Ascending aorta (tissue), 2 donors: Measurements from ENCODE around the gene MARCHF2. TPM values are rescaled to one million over a fixed set of nuclear protein-coding genes. Genes with fewer than 3 reads are reported as not detected.

Source experiments
- DNase-seq, 2 donors: peaks; one replicate each; pipeline ENCODE4 v3.0.0-alpha.2; 2019; ENCODE audit warnings: low spot score in 2 of 2
- H3K27ac ChIP-seq, 2 donors: fragments of 200-600 bp; sonication (generic); one replicate each; pipeline ENCODE4 v1.5.1; 2016 to 2017; ENCODE audit warnings: mild to moderate bottlenecking in 1 of 2
- H3K27me3 ChIP-seq: fragments of 200-600 bp; sonication (generic); one replicate; pipeline ENCODE4 v1.5.1; 2017
- H3K36me3 ChIP-seq, 2 donors: fragments of 200-600 bp; sonication (generic); one replicate each; pipeline ENCODE4 v1.5.1; 2016
- H3K4me1 ChIP-seq, 2 donors: fragments of 200-600 bp; sonication (generic); one replicate each; pipeline ENCODE4 v1.5.1; 2016 to 2017; ENCODE audit warnings: mild to moderate bottlenecking in 1 of 2
- H3K4me3 ChIP-seq, 2 donors: fragments of 200-600 bp; sonication (generic); one replicate each; pipeline ENCODE4 v1.5.1; 2016 to 2017; ENCODE audit warnings: mild to moderate bottlenecking in 1 of 2
- H3K9me3 ChIP-seq, 2 donors: fragments of 200-600 bp; sonication (generic); one replicate each; pipeline ENCODE4 v1.5.1; 2016
- CTCF ChIP-seq, 3 experiments: fragments of 200-600 bp in 2 of 3; fragments of 450-650 bp in 1 of 3; sonication (generic) in 2 of 3; IDR thresholded peaks; one replicate each; pipeline ENCODE4 v1.5.1; 2016 to 2019; ENCODE audit warnings: antibody characterized with exemption in 3 of 3, mild to moderate bottlenecking in 1 of 3, moderate library complexity in 1 of 3
- intact Hi-C: fragments of 100-400 bp; cut with DNase I; formaldehyde crosslinking; loops from one replicate; pipeline ENCODE4 v1.15.1; 2023
- total RNA-seq: library from RNA; depleted of rRNA; stranded (reverse); fragments of >200 nt; gene quantifications from one replicate; pipeline ENCODE4 v1.1.0, GENCODE V29; 2016

MARCHF2 gene
- total RNA-seq, 1 donor from 2014 or later, result 151 TPM

- H3K4me1 ChIP-seq, result no peaks in the 10 kb centered on the region
- peaks cover 63 to 75% of the 10 kb centered on the region in 2 donors for H3K36me3 ChIP-seq
These were observed 69.6 kb downstream of the MARCHF2 start for GRCh38 chr19:8482696-8483095.

GRCh38 chr19:8483165-8483564, 70.1 kb downstream of the MARCHF2 start:
- peaks cover 68 to 75% of the 10 kb centered on the region in 2 donors for H3K36me3 ChIP-seq
- TF ChIP-seq CTCF (IDR thresholded peaks at IDR 0.05), result no peak
- no peak for DNase-seq
- no peaks in the 10 kb centered on the region for H3K9me3 ChIP-seq
- H3K27ac ChIP-seq, result no peak overlapping the region
- intact Hi-C loops, result no loop called here
- no peaks in the 10 kb centered on the region for H3K4me1 ChIP-seq
- H3K27me3 ChIP-seq, result no peaks in the 10 kb centered on the region
- H3K4me3 ChIP-seq, result no peak overlapping the region

More at GRCh38 chr19:8482696-8483095, 69.6 kb downstream of the MARCHF2 start:
- Histone ChIP-seq H3K9me3 (no peaks in the 10 kb centered on the region), H3K27me3 (no peaks in the 10 kb centered on the region), H3K27ac (no peak overlapping the region), H3K4me3 (no peak overlapping the region)
- no peak for TF ChIP-seq CTCF (IDR thresholded peaks at IDR 0.05)
- intact Hi-C loops, result no loop called here
- DNase-seq, result no peak

- H3K4me1 ChIP-seq, result no peaks in the 10 kb centered on the region
- peaks cover 74 to 80% of the 10 kb centered on the region in 2 donors for H3K36me3 ChIP-seq
- no peak overlapping the region for H3K27ac ChIP-seq
- intact Hi-C loops, result no loop called here
- H3K27me3 ChIP-seq, result no peaks in the 10 kb centered on the region
- H3K4me3 ChIP-seq, result no peak overlapping the region
- H3K9me3 ChIP-seq, result no peaks in the 10 kb centered on the region
- no peak for TF ChIP-seq CTCF (IDR thresholded peaks at IDR 0.05)
- DNase-seq, result peak in 1 of 2 donors; percentile 26
These were observed 71.3 kb downstream of the MARCHF2 start for GRCh38 chr19:8484331-8484894.

GRCh38 chr19:8485561-8486371, 72.7 kb downstream of the MARCHF2 start:
- no peak for TF ChIP-seq CTCF (IDR thresholded peaks at IDR 0.05)
- Histone ChIP-seq H3K36me3 (peaks cover 71 to 80% of the 10 kb centered on the region in 2 donors), H3K9me3 (no peaks in the 10 kb centered on the region), H3K27ac (no peak overlapping the region), H3K27me3 (no peaks in the 10 kb centered on the region), H3K4me3 (no peak overlapping the region), H3K4me1 (no peaks in the 10 kb centered on the region)
- no peak for DNase-seq
- intact Hi-C loops, result no loop called here

GRCh38 chr19:8486661-8487136, 73.6 kb downstream of the MARCHF2 start:
- Histone ChIP-seq H3K27me3 (no peaks in the 10 kb centered on the region), H3K36me3 (peaks cover 65 to 76% of the 10 kb centered on the region in 2 donors)
- intact Hi-C loops, result no loop called here

More at GRCh38 chr19:8486661-8487136, 73.6 kb downstream of the MARCHF2 start:
- TF ChIP-seq CTCF (IDR thresholded peaks at IDR 0.05), result no peak
- Histone ChIP-seq H3K4me3 (no peak overlapping the region), H3K27ac (no peak overlapping the region), H3K4me1 (no peaks in the 10 kb centered on the region), H3K9me3 (no peaks in the 10 kb centered on the region)
- no peak for DNase-seq
